H4 (cell line): ENCODE measurements around the gene MAP3K10. TPM values are rescaled to one million over a fixed set of nuclear protein-coding genes. Genes with fewer than 3 reads are reported as not detected.

Source experiments
- DNase-seq: peaks from one replicate; pipeline ENCODE4 v3.0.0-alpha.2; 2015; ENCODE audit warnings: low spot score
- total RNA-seq: library from RNA; depleted of rRNA; stranded (reverse); fragments of >200 nt; shearing (Covaris generic); gene quantifications from 2 replicates; pipeline ENCODE4 v1.2.3, GENCODE V29; 2014; rRNA removed

MAP3K10 gene
- total RNA-seq, 1 experiment from 2014 or later, result 1.3 TPM

GRCh38 chr19:40249781-40250180 lies 58.6 kb downstream of the MAP3K10 start:
- DNase-seq, result no peak

GRCh38 chr19:40251244-40251643 lies 60.0 kb downstream of the MAP3K10 start:
- no peak for DNase-seq

GRCh38 chr19:40251991-40252390 lies 60.8 kb downstream of the MAP3K10 start:
- no peak for DNase-seq

- no peak for DNase-seq
These were observed 61.2 kb downstream of the MAP3K10 start for GRCh38 chr19:40252395-40252794.

GRCh38 chr19:40253611-40254092 lies 62.4 kb downstream of the MAP3K10 start:
- DNase-seq, result no peak

- DNase-seq, result no peak
These were observed 63.6 kb downstream of the MAP3K10 start for GRCh38 chr19:40254714-40255418.

GRCh38 chr19:40255619-40256166 lies 64.5 kb downstream of the MAP3K10 start:
- DNase-seq, result no peak

- no peak for DNase-seq
These were observed 65.3 kb downstream of the MAP3K10 start for GRCh38 chr19:40256512-40256911.

GRCh38 chr19:40257096-40257517 lies 65.9 kb downstream of the MAP3K10 start:
- DNase-seq, result no peak

- no peak for DNase-seq
These were observed 70.4 kb downstream of the MAP3K10 start for GRCh38 chr19:40261631-40262030.

- DNase-seq, result no peak
These were observed 71.2 kb downstream of the MAP3K10 start for GRCh38 chr19:40262422-40262821.

GRCh38 chr19:40263440-40264313 lies 72.5 kb downstream of the MAP3K10 start:
- DNase-seq, result no peak

GRCh38 chr19:40264314-40265054 lies 73.3 kb downstream of the MAP3K10 start:
- no peak for DNase-seq

Other genes with a start within 250 kb of the MAP3K10 start
- gene PSMC4, start 220.3 kb upstream of the MAP3K10 start, total RNA-seq, result 263 and 299 TPM in 2 replicates
- gene ZNF546, start 194.4 kb upstream of the MAP3K10 start, total RNA-seq, result 4.2 and 5.5 TPM in 2 replicates
- 5.9 and 9.8 TPM in 2 replicates for gene ZNF780B, start 135.2 kb upstream of the MAP3K10 start, total RNA-seq
- 9.2 and 17.1 TPM in 2 replicates for gene ZNF780A, start 100.5 kb upstream of the MAP3K10 start, total RNA-seq
- gene TTC9B, start 27.0 kb downstream of the MAP3K10 start, total RNA-seq, result not detected in 2 replicates
- gene CCNP, start 35.3 kb downstream of the MAP3K10 start, total RNA-seq, result not detected in 2 replicates
- 51.0 and 59.2 TPM in 2 replicates for gene AKT2, start 93.9 kb downstream of the MAP3K10 start, total RNA-seq
- gene C19orf47, start 157.0 kb downstream of the MAP3K10 start, total RNA-seq, result 4.3 and 4.4 TPM in 2 replicates
- gene PLD3, start 157.3 kb downstream of the MAP3K10 start, total RNA-seq, result 212 and 308 TPM in 2 replicates
- gene HIPK4, start 198.8 kb downstream of the MAP3K10 start, total RNA-seq, result not detected in 2 replicates
- gene PRX, start 222.0 kb downstream of the MAP3K10 start, total RNA-seq, result 0.77 and 1.2 TPM in 2 replicates
- 14.8 and 15.4 TPM in 2 replicates for gene SERTAD1, start 234.6 kb downstream of the MAP3K10 start, total RNA-seq